A673 (cell line): Measurements from ENCODE around the gene ASMT.
A peak's percentile ranks its signal among the peaks of the same experiment; 100 is the strongest.
"Not testable (repeated sequence)": the region's sequence is repeated elsewhere in the genome, so short reads cannot be mapped to it uniquely, and the experiment has no call there.

Experiments used
- EZH2 ChIP-seq: fragments of 200-600 bp; sonication (generic); IDR thresholded peaks from 2 replicates; pipeline ENCODE4 v1.6.1; 2017; ENCODE audit warnings: borderline replicate concordance, low read depth, mild to moderate bottlenecking, mixed read lengths, antibody characterized with exemption, low read length; ENCODE audit not compliant: poor library complexity, severe bottlenecking
- TF ChIP-seq, protein P1 (sequence below): fragments of 300-800, 200-600 bp; sonication (generic); conservative IDR thresholded peaks from 2 replicates; pipeline ENCODE4 v1.5.1; 2017; ENCODE audit warnings: low read depth, mild to moderate bottlenecking, antibody characterized with exemption, low read length, moderate library complexity, mixed read lengths

DNA sequence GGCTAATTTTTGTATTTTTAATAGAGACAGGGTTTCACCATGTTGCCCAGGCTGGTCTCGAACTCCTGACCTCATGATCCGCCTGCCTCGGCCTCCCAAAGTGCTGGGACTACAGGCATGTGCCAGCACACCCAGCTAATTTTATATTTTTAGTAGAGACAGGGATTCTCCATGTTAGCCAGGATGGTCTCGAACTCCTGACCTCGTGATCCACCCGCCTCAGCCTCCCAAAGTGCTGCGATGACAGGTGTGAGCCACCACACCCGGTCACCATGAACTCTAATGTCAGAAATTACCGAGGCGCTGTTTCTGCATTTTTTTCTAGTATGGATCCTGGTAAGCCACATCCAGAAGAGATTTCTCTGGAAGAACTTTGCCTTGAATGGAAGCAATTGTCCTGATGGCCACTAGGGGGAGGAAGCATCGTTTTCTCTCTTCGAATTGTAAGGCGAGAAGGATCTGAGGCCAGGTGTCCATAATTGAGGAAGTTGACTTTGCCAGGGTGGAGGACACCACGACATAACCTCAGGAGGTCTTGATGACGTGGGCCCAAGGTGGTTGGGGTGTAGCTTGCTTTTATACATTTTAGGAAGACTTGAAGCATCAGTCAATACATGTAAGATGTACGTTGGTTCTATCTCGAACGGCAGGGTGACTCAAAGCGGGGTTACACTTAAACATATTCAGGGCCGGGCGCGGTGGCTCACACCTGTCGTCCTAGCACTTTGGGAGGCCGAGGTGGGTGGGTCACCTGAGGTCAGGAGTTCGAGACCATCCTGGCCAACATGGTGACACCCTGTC is 37.4 kb downstream of the ASMT start:
- TF ChIP-seq, protein P1, sequence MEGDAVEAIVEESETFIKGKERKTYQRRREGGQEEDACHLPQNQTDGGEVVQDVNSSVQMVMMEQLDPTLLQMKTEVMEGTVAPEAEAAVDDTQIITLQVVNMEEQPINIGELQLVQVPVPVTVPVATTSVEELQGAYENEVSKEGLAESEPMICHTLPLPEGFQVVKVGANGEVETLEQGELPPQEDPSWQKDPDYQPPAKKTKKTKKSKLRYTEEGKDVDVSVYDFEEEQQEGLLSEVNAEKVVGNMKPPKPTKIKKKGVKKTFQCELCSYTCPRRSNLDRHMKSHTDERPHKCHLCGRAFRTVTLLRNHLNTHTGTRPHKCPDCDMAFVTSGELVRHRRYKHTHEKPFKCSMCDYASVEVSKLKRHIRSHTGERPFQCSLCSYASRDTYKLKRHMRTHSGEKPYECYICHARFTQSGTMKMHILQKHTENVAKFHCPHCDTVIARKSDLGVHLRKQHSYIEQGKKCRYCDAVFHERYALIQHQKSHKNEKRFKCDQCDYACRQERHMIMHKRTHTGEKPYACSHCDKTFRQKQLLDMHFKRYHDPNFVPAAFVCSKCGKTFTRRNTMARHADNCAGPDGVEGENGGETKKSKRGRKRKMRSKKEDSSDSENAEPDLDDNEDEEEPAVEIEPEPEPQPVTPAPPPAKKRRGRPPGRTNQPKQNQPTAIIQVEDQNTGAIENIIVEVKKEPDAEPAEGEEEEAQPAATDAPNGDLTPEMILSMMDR = peak; percentile 84
- TF ChIP-seq EZH2 = not testable (repeated sequence)
